Stimulated activated CD4-positive, alpha-beta T cell treated with anti-CD3 and anti-CD28 coated beads, Interleukin-1b, Interleukin-23, amount 100 ng/mL, for 24 hours (primary cell): ENCODE results near the gene EIF3C.
"Not testable (repeated sequence)": the region's sequence is repeated elsewhere in the genome, so short reads cannot be mapped to it uniquely, and the experiment has no call there.

Experiments
- DNase-seq, 4 experiments: peaks; one replicate each; pipeline ENCODE4 v3.0.0-alpha.2; 2020; ENCODE audit warnings: low read depth in 4 of 4, low spot score in 1 of 4

The EIF3C gene

DNA sequence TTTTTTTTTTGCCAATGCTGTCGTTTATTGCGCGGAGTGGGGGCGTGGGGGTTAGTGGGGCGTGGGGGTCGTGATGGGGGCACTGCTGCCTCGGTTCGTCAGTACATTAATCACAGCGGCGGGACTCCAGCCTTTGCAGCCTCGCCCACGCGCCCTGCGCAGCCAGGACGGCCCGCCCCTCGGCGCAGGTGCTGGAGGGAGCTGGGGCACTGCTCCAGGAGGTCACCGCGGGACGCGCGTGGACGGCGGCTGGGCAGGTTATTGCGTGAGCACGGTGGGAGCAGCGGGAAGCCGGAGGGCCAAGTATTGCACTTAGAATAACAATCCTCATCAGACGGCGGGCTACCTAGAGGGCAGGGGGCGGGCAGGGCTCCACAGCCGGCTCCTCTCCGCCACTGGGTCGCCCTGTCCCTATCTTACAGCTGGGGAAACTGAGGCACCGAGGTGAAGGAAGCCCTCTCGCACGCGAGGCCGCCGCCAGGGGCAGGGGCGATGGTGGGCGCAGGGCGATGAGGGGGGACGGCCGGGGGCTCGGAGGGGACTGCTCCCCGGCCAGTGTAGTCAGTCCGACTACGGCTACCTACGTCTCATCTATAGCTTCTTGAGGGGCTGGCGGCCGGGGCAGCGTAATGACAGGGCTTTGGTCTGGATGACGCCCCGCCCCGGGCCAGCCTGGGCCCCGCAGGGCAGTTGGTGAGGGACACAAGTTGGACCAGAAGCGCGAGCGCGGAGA lies 35.5 kb downstream of the EIF3C start:
- not testable (repeated sequence) for DNase-seq

- peak in 2 of 4 experiments; percentile 15 to 23 for DNase-seq
These were observed 38.8 kb downstream of the EIF3C start for GRCh38 chr16:28749997-28750465.

- not testable (repeated sequence) for DNase-seq
These were observed 39.3 kb downstream of the EIF3C start for GRCh38 chr16:28750469-28751067.

DNA sequence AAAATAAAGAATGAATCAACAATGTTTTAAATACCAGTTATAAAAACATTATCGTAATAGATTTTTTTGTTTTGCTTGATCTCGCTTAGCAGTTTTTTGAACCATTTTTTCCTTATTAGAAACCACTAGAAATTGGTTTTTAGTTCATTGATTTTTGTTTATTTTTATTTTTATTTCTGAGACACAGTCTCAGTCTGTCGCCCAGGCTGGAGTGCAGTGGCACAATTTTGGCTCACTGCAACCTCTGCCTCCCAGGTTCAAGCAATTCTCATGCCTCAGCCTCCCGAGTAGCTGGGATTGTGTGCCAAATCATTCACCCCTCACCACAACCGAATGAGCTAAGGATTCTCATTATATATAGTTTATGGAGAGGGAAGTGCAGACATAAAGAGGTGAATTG lies 40.2 kb downstream of the EIF3C start, which contains the start of gene NPIPB9:
Gene NPIPB9 (plus strand): TSS at position 301 of the 400 bp plus-strand sequence.
- DNase-seq = not testable (repeated sequence)

DNA sequence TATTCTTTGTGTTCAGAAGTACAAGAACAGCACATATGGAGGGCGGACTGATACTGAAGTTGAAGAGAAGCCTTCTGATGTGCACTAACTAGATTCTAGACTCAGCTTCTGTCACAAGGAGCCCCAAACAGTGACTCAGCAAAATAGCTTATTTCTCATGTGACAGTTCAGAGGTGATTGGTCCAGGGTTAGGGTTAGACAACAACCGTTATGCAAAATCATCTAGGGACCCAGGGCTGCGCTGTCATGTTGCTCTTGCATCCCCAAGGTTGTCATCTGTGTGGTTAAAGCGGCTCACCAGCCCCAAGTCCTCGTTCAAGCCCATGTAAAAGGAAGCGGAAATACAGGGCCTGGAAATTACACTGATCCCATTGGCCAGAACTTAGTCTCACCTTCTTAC lies 70.4 kb downstream of the EIF3C start:
- not testable (repeated sequence) for DNase-seq

DNA sequence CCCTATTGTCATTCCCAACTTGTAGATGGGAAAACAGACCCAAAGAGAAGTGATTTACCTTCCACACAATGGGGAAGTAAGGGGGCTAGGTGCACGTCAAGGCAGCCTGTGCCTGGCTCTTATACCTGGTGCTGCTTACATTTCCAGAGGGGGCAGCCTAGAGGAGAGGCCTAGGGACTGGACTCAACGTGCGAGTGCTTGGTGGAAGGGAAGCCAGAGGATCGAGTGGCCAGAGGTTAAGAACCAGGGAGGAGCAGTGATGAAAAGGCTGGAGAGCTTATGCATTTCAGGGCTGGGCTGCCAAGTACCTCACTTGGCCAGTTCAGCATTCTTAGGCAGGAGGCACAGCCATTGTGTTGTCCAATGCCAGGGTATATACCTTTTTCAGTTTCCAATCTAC lies 71.1 kb downstream of the EIF3C start:
- not testable (repeated sequence) for DNase-seq
